Stomach (tissue), 4 donors: ENCODE measurements around the gene PRKD3.

Source experiments
- EP300 ChIP-seq: sonication (generic); formaldehyde crosslinking; IDR thresholded peaks from one replicate; pipeline ENCODE4 v1.6.1; 2017; ENCODE audit warnings: antibody characterized with exemption
- POLR2A ChIP-seq, 4 donors: fragments of 450-650 bp; IDR thresholded peaks; one replicate each; pipeline ENCODE4 v1.6.1; 2016; ENCODE audit warnings: antibody characterized with exemption in 4 of 4, control low read depth in 2 of 4, mild to moderate bottlenecking in 1 of 4, moderate library complexity in 1 of 4
- POLR2AphosphoS5 ChIP-seq, 3 donors: sonication (generic); formaldehyde crosslinking; IDR thresholded peaks; one replicate each; pipeline ENCODE4 v1.6.1; 2016; ENCODE audit warnings: antibody characterized with exemption in 3 of 3
- TF ChIP-seq, protein P1 (sequence below), 7 experiments: fragments of 450-650 bp in 4 of 7; fragments of 200-600 bp in 3 of 7; sonication (generic) in 3 of 7; IDR thresholded peaks; one replicate each; pipeline ENCODE4 v1.5.1; 2016 to 2019; ENCODE audit warnings: antibody characterized with exemption in 7 of 7, control low read depth in 2 of 7, mild to moderate bottlenecking in 1 of 7

DNA sequence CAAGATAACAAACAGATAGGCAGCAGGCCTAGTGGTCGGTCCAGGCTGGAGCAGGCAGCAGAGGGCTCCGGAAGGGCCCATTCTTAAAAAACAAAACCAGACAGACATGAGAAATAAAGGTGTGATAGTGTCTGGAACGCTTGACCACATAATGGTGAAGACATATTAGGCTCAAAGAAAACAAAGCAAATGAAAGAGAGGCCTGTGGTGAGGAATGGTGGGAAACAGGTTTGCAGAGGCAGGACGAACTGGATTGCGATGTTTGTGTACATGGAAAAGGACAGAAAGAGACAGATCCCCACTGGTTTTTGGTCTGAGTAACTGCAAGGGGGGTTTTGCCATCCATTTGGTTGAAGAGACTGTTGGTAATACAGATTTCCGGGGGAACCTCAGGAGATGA is 39.7 kb upstream of the PRKD3 start:
- TF ChIP-seq, protein P1, sequence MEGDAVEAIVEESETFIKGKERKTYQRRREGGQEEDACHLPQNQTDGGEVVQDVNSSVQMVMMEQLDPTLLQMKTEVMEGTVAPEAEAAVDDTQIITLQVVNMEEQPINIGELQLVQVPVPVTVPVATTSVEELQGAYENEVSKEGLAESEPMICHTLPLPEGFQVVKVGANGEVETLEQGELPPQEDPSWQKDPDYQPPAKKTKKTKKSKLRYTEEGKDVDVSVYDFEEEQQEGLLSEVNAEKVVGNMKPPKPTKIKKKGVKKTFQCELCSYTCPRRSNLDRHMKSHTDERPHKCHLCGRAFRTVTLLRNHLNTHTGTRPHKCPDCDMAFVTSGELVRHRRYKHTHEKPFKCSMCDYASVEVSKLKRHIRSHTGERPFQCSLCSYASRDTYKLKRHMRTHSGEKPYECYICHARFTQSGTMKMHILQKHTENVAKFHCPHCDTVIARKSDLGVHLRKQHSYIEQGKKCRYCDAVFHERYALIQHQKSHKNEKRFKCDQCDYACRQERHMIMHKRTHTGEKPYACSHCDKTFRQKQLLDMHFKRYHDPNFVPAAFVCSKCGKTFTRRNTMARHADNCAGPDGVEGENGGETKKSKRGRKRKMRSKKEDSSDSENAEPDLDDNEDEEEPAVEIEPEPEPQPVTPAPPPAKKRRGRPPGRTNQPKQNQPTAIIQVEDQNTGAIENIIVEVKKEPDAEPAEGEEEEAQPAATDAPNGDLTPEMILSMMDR (IDR thresholded peaks at IDR 0.05), result no peak
- TF ChIP-seq EP300, result no peak
- TF ChIP-seq POLR2AphosphoS5 (IDR thresholded peaks at IDR 0.05), result no peak
- TF ChIP-seq POLR2A (IDR thresholded peaks at IDR 0.05), result no peak
